Spleen (tissue), 7 donors: ENCODE results near the gene FIS1.

Experiments
- POLR2A ChIP-seq, 3 donors: fragments of 450-650 bp; IDR thresholded peaks; one replicate each; pipeline ENCODE4 v1.5.1; 2017; ENCODE audit warnings: antibody characterized with exemption in 3 of 3, mild to moderate bottlenecking in 1 of 3
- TF ChIP-seq, protein P1 (sequence below), 11 experiments: fragments of 200-600 bp in 7 of 11; fragments of 450-650 bp in 4 of 11; sonication (generic) in 4 of 11; IDR thresholded peaks in 8 of 11; conservative IDR thresholded peaks in 3 of 11; 1 replicate in 7 of 11; 2 replicates in 4 of 11; pipeline versions ENCODE4 v1.4.0 to v1.8.0; 2016 to 2021; ENCODE audit warnings: antibody characterized with exemption in 11 of 11, inconsistent platforms in 4 of 11, mild to moderate bottlenecking in 1 of 11
- donor health status: DM: no; HTN: no; CAD: no; lungs with moderate emphysema.
- donor health status: DM: no; HTN: no; CAD: no.
- donor health status: DM: no; HTN: no; CAD: no.

DNA sequence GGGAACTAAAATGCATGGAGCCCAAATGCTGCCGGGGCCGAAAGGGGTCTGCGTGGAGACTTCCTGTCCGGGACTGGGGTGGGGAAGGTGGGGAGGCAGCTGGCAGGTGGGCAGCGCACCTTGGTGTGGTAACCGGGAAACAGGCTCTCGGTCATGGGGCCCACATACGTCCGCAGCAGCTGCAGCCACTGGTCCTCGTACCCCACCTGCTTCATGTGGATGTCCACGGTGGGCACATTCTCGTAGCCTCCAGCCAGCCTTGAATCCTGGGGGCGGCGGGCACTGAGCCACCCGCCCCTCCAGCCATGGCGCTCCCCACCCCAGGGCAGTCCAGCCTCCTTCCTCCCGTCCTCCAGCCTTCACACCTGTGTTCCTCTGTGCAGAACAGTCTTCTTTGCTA lies 37.4 kb downstream of the FIS1 start:
- TF ChIP-seq, protein P1, sequence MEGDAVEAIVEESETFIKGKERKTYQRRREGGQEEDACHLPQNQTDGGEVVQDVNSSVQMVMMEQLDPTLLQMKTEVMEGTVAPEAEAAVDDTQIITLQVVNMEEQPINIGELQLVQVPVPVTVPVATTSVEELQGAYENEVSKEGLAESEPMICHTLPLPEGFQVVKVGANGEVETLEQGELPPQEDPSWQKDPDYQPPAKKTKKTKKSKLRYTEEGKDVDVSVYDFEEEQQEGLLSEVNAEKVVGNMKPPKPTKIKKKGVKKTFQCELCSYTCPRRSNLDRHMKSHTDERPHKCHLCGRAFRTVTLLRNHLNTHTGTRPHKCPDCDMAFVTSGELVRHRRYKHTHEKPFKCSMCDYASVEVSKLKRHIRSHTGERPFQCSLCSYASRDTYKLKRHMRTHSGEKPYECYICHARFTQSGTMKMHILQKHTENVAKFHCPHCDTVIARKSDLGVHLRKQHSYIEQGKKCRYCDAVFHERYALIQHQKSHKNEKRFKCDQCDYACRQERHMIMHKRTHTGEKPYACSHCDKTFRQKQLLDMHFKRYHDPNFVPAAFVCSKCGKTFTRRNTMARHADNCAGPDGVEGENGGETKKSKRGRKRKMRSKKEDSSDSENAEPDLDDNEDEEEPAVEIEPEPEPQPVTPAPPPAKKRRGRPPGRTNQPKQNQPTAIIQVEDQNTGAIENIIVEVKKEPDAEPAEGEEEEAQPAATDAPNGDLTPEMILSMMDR (IDR thresholded peaks at IDR 0.05 in 8 of 11, conservative IDR thresholded peaks at IDR 0.05 in 3 of 11): no peak
- no peak for TF ChIP-seq POLR2A (IDR thresholded peaks at IDR 0.05)
